NCI-H2107 (cell line): Measurements from ENCODE around the gene CLDN24.
"Not testable (repeated sequence)": the region's sequence is repeated elsewhere in the genome, so short reads cannot be mapped to it uniquely, and the experiment has no call there.

Source experiments
- DNase-seq: peaks from one replicate; lab custom pipeline; 2025; lab: John Stamatoyannopoulos, UW

CLDN24 gene

DNA sequence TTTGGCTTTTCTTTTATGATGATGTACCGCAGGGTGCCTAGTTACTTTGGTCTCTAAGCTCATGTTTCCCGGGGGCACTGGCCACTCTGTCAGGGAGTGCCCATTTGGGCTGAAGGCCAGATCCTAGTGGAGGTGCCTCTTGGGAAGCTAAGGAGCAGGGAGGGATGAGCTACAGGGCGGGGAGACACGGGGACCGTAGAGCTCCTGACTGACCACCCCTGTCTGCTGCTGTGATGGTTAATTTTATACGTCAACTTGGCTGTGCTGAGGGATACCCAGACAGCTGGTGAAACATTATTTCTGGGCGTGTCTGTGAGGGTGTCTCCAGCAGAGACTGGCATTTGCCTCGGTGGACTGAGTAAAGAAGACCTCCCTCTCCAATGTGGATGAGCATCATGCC lies 24.9 kb upstream of the CLDN24 start:
- DNase-seq, result no peak

DNA sequence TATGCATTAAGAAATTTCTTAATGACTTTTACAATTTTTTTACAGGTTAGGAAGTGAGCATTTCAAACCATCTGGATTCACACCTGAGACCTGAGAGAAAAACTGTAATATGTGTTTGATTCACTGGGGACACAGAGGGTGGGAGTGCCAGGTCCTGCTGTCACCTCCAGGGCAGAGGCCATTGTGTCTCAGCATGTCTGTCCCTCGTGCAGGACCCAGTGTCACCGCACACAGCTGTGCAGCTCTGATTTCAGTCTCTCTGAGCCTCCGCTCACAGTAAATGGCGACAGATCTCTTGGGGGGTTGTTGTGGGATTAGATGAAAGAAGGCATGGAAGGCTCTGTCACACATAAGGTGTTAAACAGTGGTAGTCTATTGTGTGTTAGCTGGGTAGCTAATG lies 23.0 kb upstream of the CLDN24 start:
- no peak for DNase-seq

DNA sequence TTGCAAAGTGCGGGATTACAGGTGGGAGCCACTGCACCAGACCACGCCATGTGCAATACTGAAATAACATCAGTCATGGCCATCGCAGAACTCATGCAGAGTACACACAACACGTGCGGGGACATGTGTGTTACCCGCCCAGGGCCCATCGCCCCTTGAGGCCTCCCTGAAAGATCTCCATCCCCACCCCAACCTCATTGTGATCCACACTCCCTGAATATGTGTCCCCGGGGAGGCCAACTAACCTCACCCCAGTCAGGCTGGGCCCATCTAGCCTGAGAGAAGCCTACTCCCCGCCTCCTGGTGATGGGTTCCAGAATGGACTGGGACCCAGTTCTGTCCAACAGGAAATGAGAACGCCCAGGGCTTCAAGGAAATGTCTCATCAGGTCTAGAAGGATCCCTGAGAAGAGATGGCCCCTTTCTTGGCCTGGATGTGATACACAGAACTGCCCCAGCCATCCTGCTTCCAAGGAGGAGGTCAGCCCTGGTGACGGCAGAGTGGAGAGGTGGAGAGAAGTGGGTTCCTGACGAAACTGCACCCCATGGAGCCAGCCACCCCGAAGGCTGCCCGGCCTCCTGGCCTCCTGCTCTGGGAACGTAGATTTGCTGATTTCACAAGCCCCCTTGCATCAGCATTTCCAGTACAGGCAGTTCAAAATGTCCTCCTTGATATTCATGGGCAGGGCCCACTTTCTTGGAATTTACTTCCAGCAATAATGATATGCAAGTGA lies 22.5 kb upstream of the CLDN24 start:
- DNase-seq, result no peak

DNA sequence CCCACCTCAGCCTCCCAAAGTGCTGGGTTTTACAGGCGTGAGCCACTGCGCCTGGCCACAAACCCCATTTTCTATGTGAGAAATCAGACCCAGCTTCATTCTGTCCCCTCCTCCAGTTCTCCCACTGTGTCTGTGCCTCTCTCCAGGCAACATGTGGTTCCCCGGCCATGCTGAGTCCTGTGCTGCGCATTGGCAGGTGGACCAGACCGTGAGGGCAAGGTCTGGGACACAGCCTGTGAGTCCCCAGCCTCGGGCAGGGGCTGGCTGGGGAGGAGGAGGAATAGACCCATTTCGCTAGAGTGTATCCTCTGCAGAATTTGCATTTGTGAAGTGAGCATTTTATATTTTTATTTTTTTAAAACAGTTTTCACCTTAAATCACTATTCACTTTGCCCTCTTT lies 21.5 kb upstream of the CLDN24 start:
- no peak for DNase-seq

DNA sequence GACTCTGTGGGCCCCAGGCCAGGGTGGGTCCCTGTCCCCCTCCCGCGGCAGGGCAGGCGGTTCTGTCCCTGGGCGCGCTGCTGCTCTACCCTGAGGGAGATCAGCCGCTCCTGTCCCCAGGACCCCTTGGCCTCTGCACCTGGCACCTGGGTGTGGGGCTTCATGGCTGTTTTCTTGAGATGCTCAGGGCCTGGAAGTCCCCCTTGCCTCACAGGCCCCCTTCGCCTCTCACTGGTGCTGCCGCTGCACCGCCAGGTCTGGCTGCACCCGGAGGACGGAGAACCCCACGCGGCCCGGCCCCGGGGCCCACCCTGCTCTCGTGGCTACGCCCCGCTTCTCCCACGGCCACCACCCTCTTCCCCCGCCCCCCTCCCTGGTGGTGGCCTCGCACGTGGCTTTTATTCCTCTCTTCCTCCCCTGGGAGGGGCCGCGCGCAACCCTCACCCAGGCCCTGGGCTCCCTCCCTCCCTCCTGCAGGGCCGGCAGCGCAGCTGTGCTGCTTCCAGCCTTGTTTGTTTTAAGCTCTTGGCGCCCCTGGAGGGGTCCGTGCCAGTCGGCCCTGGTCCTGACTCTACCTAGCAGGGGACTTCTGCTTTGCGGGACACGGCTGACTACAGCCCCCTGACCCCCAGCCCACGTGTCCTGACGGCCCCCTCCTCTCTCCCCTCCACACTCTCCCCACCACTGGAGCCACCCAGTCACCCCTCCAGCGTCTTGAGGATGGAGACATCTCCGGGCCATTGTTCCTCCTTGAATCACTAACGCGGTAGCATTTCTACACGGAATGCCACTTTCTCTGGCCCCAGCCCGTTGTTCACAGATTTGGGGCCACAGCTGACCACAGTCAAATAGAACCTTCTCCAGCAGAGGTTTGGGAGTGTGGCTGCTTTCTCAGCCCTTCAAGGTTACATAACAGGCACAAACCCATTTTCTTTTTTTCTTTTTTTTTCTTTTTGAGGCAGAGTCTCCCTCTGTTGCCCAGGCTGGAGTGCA lies 20.6 kb upstream of the CLDN24 start:
- DNase-seq, result no peak

DNA sequence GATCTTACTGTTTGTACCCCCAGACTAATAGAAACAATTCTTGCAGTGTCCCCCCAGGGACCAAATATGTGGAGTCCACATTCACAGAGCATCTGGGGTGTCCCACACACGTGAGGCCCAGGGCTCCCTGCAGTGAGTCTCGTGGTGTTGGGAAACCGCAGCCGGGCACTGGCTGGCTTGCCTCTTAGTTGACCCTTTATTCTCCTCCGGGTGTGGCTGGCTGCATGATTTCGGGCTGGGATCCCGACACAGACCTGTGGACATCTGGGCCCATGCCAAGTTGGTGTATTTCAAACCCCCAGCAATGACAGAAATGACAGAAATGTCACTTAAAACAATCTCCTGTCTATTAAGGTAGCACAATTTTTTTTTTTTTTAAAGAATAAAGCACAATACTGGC lies 15.6 kb upstream of the CLDN24 start:
- no peak for DNase-seq

DNA sequence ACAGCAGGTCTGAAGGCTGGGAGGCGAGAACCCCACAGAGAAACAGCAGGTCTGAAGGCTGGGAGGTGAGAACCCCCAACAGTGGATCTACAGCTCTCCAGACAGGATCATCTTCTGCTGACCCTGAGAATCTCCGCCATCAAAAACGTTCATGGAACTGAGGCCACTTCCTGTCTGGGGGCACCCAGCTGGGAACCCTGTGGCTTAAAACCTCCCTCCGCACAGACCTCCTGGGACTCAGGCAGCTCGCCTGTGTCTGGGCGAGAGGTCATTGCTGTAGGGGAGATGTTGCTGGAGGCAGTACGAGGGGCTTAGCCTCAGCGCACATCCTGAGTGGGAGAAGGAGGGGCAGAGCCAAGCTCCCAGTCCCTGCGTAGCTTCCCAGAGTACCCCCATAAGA lies 15.1 kb upstream of the CLDN24 start:
- no peak for DNase-seq

DNA sequence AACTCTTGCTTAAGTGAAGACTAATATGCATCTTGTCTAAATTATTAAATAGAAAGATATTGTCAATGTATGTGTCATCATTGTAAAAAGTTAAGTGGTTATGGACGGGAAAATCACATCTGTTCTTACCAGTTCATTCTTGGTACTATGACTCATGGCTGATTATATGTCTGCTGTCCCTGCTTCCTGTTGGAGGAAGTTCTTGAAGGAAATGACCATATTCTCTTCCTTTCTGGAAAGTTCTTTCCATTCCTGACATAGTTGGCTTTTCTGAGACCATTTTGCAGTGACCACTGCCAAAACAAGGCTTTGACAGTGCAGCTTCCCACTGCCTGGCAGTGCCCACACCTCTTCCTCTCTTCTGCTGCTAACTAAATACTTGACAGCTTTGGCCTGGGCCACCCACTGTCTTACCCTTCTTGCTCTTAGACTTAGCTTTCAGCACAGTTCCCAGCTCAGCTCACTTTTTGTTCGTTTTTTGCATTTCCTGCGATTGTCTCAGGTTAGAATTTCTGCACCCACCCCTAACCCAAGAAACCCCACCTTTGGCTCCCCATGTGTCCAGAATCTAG lies 13.2 kb upstream of the CLDN24 start:
- no peak for DNase-seq

DNA sequence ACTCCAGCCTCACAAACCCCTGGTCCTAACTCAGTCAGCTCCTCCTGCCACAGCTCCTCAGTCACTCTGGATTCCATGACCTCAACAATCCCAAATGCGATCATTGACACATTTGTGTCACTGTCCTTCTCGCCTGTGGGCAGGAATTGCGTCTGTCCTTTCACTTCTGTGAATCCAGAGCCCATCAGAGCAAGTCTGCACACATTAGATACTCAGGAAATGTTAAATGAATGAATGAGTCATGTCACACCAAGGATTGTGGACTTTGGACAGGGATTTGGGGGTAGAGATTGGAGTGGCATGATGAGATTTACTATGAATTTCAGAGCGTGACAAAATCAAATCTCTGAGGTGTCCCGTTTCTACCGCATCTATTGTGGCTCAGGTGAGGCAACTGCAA lies 11.8 kb upstream of the CLDN24 start:
- DNase-seq, result no peak

DNA sequence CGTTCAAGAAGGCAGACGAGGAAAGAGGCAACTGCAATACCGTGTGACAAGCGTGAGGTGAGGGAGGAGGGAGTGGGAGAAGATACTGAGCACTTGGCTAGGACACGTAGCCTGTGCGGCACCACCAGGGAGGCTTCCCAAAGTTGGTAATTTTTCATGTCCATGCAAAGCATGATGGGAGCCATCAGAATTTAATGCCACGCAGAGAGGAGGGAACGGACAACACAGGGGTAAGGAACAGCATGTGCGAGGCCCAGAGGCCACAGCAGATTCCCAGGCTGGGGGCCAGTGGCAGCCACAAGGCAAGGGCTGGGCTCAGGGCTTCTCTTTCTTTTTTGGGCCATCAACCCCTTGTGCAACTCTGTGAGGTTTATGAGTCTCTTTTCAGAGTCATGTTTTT lies 11.0 kb upstream of the CLDN24 start:
- DNase-seq, result no peak

DNA sequence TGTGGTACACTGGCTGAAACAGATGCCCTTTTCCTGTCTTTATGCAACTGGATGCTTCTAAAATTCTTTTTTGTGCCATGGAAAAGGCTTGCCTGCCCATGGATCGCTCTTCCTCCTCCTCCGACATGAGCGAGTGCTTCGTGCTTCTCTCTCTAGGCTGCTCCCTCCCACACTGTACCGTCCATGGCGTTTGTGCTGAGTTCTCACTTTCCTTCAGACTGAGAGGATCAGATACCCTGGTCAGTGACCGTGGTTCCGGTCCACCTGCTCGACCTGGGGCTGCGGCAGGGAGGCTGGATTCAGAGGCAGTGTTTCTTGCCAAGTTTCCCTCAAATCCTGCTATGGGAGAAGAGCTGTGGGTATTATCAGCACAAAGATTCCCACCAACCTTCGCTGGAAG lies 10.2 kb upstream of the CLDN24 start:
- no peak for DNase-seq

DNA sequence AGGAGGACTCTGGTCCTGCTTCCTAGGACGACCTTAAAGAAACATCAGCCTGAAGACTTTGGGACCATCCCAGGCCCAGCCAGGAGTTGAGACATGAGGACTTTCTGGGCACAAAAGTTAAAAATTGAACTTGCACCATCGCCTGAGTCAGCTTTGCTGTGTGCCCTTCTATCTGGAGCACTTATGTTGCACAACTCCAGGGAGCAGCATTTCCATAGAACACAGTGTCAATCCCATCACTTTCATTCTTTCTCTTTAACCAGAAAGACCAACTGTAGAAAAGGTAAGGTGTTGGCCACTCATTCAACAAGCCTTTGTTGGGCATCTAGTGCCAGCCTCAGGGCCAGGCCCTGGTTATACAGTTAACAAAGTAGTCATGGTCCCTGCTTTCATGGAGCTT lies 8.6 kb upstream of the CLDN24 start:
- DNase-seq, result no peak

DNA sequence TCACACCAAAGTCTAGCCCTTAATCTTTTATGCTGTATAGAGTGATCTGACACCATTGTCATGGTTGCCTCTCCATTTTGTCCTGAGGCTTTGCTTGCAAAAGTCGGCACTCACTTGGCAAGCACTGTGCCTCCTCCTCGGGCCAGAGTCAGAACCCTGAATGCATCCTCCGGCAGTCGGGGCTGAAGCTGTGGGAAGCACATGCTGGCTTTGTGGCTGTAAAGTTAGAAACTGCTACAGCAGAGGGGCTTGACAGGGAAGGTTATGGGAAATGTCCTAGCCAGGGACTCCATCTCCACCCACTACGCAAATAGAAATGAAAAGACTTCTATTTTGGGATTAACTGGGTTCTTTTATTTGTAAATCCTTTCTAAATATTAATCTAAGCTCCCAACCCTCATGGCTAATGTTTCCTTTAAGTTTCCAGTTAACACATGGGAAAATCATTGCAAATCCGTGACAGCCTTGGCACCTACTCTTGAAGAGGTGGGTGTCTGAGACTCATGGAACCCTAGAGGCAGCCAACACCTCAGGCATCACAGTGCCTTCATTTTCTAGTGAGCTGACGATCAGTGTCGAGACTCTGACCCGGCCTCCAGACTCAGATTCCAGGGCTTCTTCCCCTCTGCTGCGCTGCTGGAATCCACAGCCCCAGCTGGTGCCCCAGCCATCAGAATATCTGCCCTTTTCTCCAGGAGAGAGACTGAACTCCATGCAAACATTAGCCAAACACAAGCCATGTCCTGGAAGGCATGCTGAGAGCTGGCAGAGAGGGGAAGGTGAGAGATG lies 7.9 kb upstream of the CLDN24 start:
- no peak for DNase-seq

DNA sequence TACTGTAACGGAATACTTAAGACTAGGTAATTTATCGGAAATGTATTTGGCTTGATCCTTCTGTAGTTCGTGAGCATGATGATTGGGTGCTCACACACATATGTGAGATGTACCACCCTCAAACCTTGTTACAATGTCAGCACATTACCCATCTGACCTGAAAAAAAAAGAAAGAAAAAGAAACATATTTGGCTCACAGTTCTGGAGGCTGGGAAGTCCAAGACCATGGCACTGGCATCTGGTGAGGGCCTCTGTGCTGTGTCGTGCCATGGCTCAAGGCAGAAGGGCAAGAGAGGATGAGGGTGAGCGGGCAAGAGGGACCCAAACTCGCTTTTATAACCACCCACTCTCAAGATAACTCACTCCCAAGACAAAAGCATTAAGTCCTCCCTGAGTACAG lies 7.0 kb upstream of the CLDN24 start:
- no peak for DNase-seq

DNA sequence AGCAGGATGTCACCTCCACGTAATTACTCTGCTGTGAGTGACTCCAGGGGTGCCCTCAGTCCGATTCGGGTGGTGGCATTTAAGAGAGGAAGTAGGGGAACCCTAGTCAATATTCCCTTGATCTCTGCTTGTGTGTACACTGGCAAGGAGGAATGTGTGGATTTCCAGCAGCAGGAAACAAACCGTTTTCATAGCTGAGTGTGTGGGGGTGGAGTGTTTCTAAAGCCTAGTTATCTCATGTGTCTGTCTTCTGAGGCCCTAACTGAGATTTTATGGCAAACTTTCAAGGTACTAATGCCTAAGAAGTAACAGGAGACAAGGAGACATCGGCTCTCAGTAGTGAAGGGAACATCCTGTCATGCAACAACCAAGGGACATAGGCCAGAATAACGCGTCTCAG lies 6.6 kb upstream of the CLDN24 start:
- no peak for DNase-seq

DNA sequence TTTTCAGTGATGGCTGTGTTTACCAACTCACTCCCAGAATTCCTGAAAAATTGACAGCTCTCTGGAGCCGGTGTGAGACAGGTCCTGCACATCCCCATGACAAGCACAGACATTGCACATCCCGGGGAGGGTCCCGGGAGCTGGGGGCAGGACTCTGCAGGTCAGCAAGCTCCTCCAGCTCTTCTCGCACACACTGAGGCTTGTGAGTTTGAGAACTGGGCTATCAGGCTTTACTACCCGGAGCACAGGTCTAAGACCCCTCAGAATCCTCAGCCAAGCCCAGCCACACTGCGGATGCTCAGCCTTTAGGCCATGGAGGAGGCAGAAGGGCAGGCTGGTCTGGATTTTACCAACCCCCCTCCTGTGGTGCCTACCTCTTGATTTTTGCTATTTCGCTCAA lies 5.6 kb upstream of the CLDN24 start:
- DNase-seq, result no peak

DNA sequence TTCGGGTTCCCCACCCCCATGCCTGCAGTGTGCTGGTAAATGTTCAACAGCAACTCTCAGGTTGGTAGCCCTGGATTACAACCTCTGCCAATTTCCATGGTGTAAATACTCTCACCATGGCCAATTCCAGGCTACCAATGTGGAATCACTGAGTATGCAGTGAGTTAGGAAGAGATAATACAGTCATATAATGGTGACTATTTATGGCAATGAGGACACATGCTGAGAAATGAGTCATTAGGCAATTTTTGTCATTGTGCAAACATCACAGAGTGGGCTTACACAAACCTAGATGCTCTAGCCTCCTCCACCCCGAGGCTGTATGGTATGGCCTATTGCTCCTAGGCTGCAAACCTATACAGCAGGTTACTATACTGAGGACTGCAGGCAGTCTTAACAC lies 4.6 kb upstream of the CLDN24 start:
- no peak for DNase-seq

DNA sequence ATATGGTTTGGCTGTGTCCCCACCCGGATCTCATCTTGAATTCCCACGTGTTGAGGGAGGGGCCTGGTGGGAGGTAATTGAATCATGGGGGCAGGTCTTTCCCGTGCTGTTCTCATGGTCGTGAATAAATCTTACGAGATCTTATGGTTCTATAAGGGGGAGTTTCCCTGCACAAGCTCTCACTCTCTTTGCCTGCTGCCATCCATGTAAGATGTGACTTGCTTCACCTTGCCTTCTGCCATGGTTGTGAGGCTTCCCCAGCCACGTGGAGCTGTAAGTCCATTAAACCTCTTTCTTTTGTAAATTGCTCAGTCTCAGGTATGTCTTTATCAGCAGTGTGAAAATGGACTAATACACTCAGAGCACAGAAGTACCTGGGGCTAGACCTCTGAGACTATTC lies 4.2 kb upstream of the CLDN24 start:
- not testable (repeated sequence) for DNase-seq

DNA sequence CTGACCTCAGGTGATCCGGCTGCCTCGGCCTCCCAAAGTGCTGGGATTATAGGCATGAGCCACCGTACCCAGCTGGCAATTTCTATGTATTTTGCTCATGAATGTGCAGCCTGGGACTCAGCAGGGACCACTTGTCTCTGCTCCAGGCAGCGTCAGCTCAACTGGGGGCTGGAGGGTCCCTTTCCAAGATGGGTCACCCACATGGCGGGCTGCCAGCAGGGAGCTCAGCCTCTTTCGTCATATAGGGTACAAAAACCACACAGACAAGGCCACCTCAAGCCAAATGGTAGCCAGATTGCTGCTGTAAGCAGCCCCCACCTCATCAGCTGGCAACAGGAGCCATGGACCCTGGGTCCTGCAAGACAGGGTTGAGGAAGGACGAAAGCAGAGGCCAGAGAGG lies 2.4 kb upstream of the CLDN24 start:
- DNase-seq, result no peak

DNA sequence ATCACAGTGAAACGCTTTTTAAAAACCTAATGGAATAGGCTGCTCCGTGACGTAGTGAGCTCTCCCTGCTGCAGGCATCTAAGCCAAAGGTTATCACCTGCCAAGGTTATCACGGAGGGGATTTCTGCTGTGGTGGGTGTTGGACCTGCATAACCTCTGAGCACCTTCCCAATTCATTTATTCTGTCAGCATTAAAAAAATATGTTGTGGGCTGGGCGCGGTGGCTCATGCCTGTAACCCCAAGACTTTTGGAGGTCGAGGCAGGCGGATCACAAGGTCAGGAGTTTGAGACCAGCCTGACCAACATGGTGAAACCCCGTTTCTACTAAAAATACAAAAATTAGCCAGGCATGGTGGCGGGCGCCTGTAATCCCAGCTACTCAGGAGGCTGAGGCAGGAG lies 1.8 kb upstream of the CLDN24 start:
- DNase-seq, result not testable (repeated sequence)

DNA sequence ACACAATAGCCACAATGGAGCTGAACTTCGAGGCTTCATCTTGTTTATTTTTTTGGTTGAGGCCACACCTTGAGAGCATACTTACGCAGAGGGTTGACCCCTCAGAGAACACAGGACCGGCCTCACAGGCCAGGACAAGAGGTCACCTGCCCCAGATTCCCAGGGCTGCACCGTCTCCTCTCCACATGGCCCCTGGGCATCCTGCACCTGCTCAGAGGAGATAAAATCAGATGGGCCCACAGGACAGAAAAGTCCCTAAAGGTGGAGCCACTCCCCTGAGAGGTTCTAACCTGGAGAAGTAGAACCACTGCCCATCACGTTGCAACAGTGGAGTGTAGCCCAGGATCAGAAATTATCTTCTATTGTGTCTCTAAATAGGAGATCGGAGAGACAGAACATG lies 1.1 kb upstream of the CLDN24 start:
- DNase-seq, result no peak

DNA sequence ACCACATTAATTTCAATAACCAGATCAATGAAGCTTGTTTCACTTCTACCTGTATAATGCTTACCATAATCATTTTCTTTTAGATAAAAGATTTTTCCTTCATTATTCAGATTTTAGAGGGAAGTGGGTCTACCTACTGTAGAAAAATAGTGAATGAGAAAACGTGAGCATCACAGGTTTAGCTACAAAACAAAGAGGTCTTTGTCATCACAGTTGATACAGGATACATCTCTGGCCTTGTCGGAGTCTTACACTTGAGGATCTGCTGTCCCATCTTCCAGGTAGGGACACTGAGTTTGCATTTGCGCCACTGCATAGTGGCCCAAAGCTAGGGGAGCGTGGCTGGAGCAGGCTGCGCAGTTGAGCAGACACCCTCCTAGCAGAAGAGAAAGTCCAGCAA lies 710 bp downstream of the CLDN24 start:
- DNase-seq, result no peak
